Astrocyte (in vitro differentiated cells and primary cell): ENCODE measurements around the gene IRX6.

Experiments
- EZH2 ChIP-seq: IDR thresholded peaks from 2 replicates; pipeline ENCODE4 v1.6.1; 2012; ENCODE audit warnings: mild to moderate bottlenecking, low read length, inconsistent platforms; ENCODE audit not compliant: insufficient read depth
- TF ChIP-seq, protein P1 (sequence below): IDR thresholded peaks from 2 replicates; pipeline ENCODE4 v1.5.1; 2011; ENCODE audit warnings: low read depth, mild to moderate bottlenecking, inconsistent platforms, low read length, moderate library complexity; ENCODE audit not compliant: insufficient read depth

DNA sequence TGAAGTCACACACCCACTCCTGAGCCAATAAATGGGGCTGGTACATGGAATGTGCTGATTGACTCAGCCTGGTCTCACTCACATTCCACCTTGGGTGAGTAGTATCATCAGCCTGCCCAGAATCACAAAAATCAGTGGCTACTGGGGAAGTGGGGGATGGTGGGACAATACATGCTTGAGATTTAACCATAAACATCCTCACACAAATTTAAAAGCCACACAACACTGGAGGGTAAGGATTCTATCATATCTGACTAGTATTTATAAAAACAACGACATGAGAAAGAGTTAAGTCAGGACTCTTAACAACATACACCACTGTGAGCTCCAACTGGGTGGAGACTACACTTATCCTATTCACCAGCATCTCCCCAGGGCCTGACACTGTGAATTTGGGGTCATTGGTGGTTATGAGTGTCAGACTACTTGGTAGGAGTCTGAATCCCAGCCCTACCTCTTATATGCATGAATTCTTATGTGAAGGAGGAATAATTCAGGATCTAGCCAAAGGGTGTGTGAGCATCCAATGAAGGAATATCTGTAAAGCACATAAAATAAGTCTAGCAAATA is 26.0 kb upstream of the IRX6 start:
- TF ChIP-seq, protein P1, sequence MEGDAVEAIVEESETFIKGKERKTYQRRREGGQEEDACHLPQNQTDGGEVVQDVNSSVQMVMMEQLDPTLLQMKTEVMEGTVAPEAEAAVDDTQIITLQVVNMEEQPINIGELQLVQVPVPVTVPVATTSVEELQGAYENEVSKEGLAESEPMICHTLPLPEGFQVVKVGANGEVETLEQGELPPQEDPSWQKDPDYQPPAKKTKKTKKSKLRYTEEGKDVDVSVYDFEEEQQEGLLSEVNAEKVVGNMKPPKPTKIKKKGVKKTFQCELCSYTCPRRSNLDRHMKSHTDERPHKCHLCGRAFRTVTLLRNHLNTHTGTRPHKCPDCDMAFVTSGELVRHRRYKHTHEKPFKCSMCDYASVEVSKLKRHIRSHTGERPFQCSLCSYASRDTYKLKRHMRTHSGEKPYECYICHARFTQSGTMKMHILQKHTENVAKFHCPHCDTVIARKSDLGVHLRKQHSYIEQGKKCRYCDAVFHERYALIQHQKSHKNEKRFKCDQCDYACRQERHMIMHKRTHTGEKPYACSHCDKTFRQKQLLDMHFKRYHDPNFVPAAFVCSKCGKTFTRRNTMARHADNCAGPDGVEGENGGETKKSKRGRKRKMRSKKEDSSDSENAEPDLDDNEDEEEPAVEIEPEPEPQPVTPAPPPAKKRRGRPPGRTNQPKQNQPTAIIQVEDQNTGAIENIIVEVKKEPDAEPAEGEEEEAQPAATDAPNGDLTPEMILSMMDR, result no peak
- no peak for TF ChIP-seq EZH2
